ENCODE data around the gene RABGAP1L.
A peak's percentile ranks its signal among the peaks of the same experiment; 100 is the strongest.

Gene RABGAP1L

GRCh38 chr1:174768949-174769348 is 609.6 kb downstream of the RABGAP1L start:
- Histone ChIP-seq H3F3A (ENCODE audit: low read depth) (no peaks in the 10 kb centered on the region), H2AFZ (ENCODE audit: low read length) (no peak overlapping the region), H3K79me2 (ENCODE audit: insufficient read depth, low read length) (no peaks in the 10 kb centered on the region), H3K27me3 (ENCODE audit: insufficient read depth, low read length, poor library complexity, severe bottlenecking) (no peaks in the 10 kb centered on the region), H4K20me1 (ENCODE audit: insufficient read depth, low read length, poor library complexity, severe bottlenecking) (no peaks in the 10 kb centered on the region), H3K4me2 (ENCODE audit: low read depth, low read length, poor library complexity, severe bottlenecking) (no peak overlapping the region), H3K36me3 (ENCODE audit: insufficient read depth, low read length) (no peaks in the 10 kb centered on the region), H3K9me3 (ENCODE audit: insufficient read depth, low read depth, low read length) (no peaks in the 10 kb centered on the region), H3K4me3 (ENCODE audit: low read length, poor library complexity, severe bottlenecking) (no peak overlapping the region), H3K4me1 (ENCODE audit: insufficient read depth, low read length, poor library complexity, severe bottlenecking) (no peaks in the 10 kb centered on the region), H3K9ac (ENCODE audit: low read depth, low read length, poor library complexity, severe bottlenecking) (no peak overlapping the region), H3K9me2 (replicated peaks; ENCODE audit: low read depth, low read length) (no peaks in the 10 kb centered on the region)
- TF ChIP-seq CTCF (conservative IDR thresholded peaks at IDR 0.05; ENCODE audit: low read length) (no peak), EZH2phosphoT487 (IDR thresholded peaks at IDR 0.05; ENCODE audit: borderline replicate concordance) (no peak)

GRCh38 chr1:174769961-174770549 is 610.7 kb downstream of the RABGAP1L start:
- Histone ChIP-seq H2AFZ (ENCODE audit: low read length) (no peak overlapping the region), H4K20me1 (ENCODE audit: insufficient read depth, low read length, poor library complexity, severe bottlenecking) (no peaks in the 10 kb centered on the region), H3K4me2 (ENCODE audit: low read depth, low read length, poor library complexity, severe bottlenecking) (no peak overlapping the region), H3K79me2 (ENCODE audit: insufficient read depth, low read length) (no peaks in the 10 kb centered on the region), H3K9me3 (ENCODE audit: insufficient read depth, low read depth, low read length) (no peaks in the 10 kb centered on the region), H3K9me2 (replicated peaks; ENCODE audit: low read depth, low read length) (no peaks in the 10 kb centered on the region), H3K36me3 (ENCODE audit: insufficient read depth, low read length) (no peaks in the 10 kb centered on the region), H3K4me3 (ENCODE audit: low read length, poor library complexity, severe bottlenecking) (no peak overlapping the region), H3K9ac (ENCODE audit: low read depth, low read length, poor library complexity, severe bottlenecking) (no peak overlapping the region), H3K27me3 (ENCODE audit: insufficient read depth, low read length, poor library complexity, severe bottlenecking) (no peaks in the 10 kb centered on the region), H3K4me1 (ENCODE audit: insufficient read depth, low read length, poor library complexity, severe bottlenecking) (no peaks in the 10 kb centered on the region), H3F3A (ENCODE audit: low read depth) (no peaks in the 10 kb centered on the region)
- TF ChIP-seq CTCF (conservative IDR thresholded peaks at IDR 0.05; ENCODE audit: low read length), result peak; percentile 92
- TF ChIP-seq EZH2phosphoT487 (IDR thresholded peaks at IDR 0.05; ENCODE audit: borderline replicate concordance), result no peak

- Histone ChIP-seq H3K27me3 (ENCODE audit: insufficient read depth, low read length, poor library complexity, severe bottlenecking) (no peaks in the 10 kb centered on the region), H3K9me2 (replicated peaks; ENCODE audit: low read depth, low read length) (no peaks in the 10 kb centered on the region), H3K9ac (ENCODE audit: low read depth, low read length, poor library complexity, severe bottlenecking) (no peak overlapping the region), H3K79me2 (ENCODE audit: insufficient read depth, low read length) (no peaks in the 10 kb centered on the region), H4K20me1 (ENCODE audit: insufficient read depth, low read length, poor library complexity, severe bottlenecking) (no peaks in the 10 kb centered on the region), H2AFZ (ENCODE audit: low read length) (no peak overlapping the region), H3F3A (ENCODE audit: low read depth) (no peaks in the 10 kb centered on the region), H3K9me3 (ENCODE audit: insufficient read depth, low read depth, low read length) (no peaks in the 10 kb centered on the region), H3K4me1 (ENCODE audit: insufficient read depth, low read length, poor library complexity, severe bottlenecking) (no peaks in the 10 kb centered on the region), H3K4me3 (ENCODE audit: low read length, poor library complexity, severe bottlenecking) (no peak overlapping the region), H3K36me3 (ENCODE audit: insufficient read depth, low read length) (no peaks in the 10 kb centered on the region), H3K4me2 (ENCODE audit: low read depth, low read length, poor library complexity, severe bottlenecking) (no peak overlapping the region)
- TF ChIP-seq CTCF (conservative IDR thresholded peaks at IDR 0.05; ENCODE audit: low read length) (no peak), EZH2phosphoT487 (IDR thresholded peaks at IDR 0.05; ENCODE audit: borderline replicate concordance) (no peak)
Measured at GRCh38 chr1:174775621-174776020, 616.3 kb downstream of the RABGAP1L start.
